Mesothelial cell of epicardium (in vitro differentiated cells): ENCODE measurements around the gene AREL1. TPM values are rescaled to one million over a fixed set of nuclear protein-coding genes. Genes with fewer than 3 reads are reported as not detected.

Experiments used
- DNase-seq, 2 experiments: peaks; one replicate each; pipeline ENCODE4 v3.0.0; 2021; ENCODE audit warnings: low spot score in 2 of 2; ENCODE audit not compliant: unreplicated experiment in 2 of 2
- H3K27ac Mint-ChIP-seq: 2 replicates; pipeline ENCODE4 v1.8.0; 2021; ENCODE audit warnings: mixed read lengths
- H3K27me3 Mint-ChIP-seq: 2 replicates; pipeline ENCODE4 v1.8.0; 2021; ENCODE audit warnings: low read depth, mixed read lengths
- H3K36me3 Mint-ChIP-seq: 2 replicates; pipeline ENCODE4 v1.8.0; 2021; ENCODE audit warnings: mixed read lengths
- H3K4me1 Mint-ChIP-seq: 2 replicates; pipeline ENCODE4 v1.8.0; 2021; ENCODE audit warnings: mixed read lengths
- H3K4me3 Mint-ChIP-seq: 2 replicates; pipeline ENCODE4 v1.8.0; 2021; ENCODE audit warnings: mild to moderate bottlenecking, moderate library complexity, mixed read lengths
- H3K9me3 Mint-ChIP-seq: 2 replicates; pipeline ENCODE4 v1.8.0; 2021; ENCODE audit warnings: mixed read lengths
- CTCF ChIP-seq: fragments of 200-600 bp; sonication (generic); IDR thresholded peaks from one replicate; pipeline ENCODE4 v1.5.0; 2021; ENCODE audit warnings: antibody characterized with exemption; ENCODE audit not compliant: unreplicated experiment
- total RNA-seq: library from RNA; stranded (reverse); gene quantifications from 3 replicates; pipeline ENCODE4 v1.2.1, GENCODE V29; 2021

The AREL1 gene
- total RNA-seq, 1 donor from 2014 or later: 55.5 TPM

- TF ChIP-seq CTCF: no peak
- Mint-ChIP-seq H3K27ac (peak overlapping the region; percentile 2), H3K27me3 (peaks cover 18% of the 10 kb centered on the region), H3K4me1 (peaks cover 11% of the 10 kb centered on the region), H3K4me3 (no peak overlapping the region), H3K36me3 (no peaks in the 10 kb centered on the region), H3K9me3 (no peaks in the 10 kb centered on the region)
- DNase-seq: no peak
These were observed 93.2 kb downstream of the AREL1 start for GRCh38 chr14:74619672-74620131.

GRCh38 chr14:74618078-74618952 is 94.6 kb downstream of the AREL1 start:
- peaks cover 29% of the 10 kb centered on the region for H3K27me3 Mint-ChIP-seq
- DNase-seq: no peak
- H3K4me3 Mint-ChIP-seq: no peak overlapping the region
- peaks cover 11% of the 10 kb centered on the region for H3K4me1 Mint-ChIP-seq
- no peak overlapping the region for H3K27ac Mint-ChIP-seq
- no peaks in the 10 kb centered on the region for H3K9me3 Mint-ChIP-seq
- H3K36me3 Mint-ChIP-seq: no peaks in the 10 kb centered on the region
- no peak for TF ChIP-seq CTCF

DNA sequence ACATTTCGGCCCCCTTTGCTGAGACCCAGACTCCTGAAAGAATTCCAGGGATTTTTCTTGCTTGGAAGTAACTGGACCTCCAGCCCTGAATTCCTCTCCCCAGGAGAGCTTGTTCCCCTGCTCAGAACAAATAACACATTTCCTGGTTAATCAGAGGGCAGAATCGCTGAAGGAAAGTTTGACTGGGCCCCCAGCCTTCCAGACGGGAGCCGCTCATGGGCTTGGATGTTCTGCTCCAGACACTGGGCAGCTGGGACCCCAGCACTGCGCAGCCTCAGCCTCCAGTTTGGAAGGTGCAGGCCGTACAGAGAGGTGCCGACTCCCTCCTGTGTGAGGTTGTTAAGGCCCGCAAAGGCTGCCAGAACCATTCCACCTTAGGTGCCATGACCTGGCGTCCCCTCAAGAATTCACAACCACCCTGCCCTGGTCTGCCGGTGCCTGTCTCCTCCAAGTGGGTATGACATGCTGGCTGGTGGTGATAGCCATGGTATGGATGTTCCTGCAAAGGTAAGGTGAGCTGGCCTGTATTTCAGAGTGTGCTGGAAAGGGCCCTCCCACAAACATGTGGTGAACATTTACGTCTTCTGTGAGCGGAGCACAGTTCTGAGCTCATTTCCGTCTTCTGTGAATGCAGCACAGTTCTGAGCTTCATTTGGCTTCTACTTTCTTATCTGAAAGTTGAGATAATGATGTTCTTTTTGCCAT is 95.7 kb downstream of the AREL1 start:
- H3K4me3 Mint-ChIP-seq: no peak overlapping the region
- H3K27me3 Mint-ChIP-seq: peaks cover 32% of the 10 kb centered on the region
- H3K27ac Mint-ChIP-seq: no peak overlapping the region
- no peak for DNase-seq
- no peak for TF ChIP-seq CTCF
- H3K9me3 Mint-ChIP-seq: no peaks in the 10 kb centered on the region
- no peaks in the 10 kb centered on the region for H3K36me3 Mint-ChIP-seq
- H3K4me1 Mint-ChIP-seq: peaks cover 11% of the 10 kb centered on the region

GRCh38 chr14:74616507-74616906 is 96.4 kb downstream of the AREL1 start:
- H3K9me3 Mint-ChIP-seq: no peaks in the 10 kb centered on the region
- peaks cover 11% of the 10 kb centered on the region for H3K4me1 Mint-ChIP-seq
- DNase-seq: no peak
- H3K4me3 Mint-ChIP-seq: no peak overlapping the region
- H3K36me3 Mint-ChIP-seq: no peaks in the 10 kb centered on the region
- no peak for TF ChIP-seq CTCF
- peaks cover 37% of the 10 kb centered on the region for H3K27me3 Mint-ChIP-seq
- H3K27ac Mint-ChIP-seq: no peak overlapping the region

- Mint-ChIP-seq H3K4me3 (no peak overlapping the region), H3K27ac (no peak overlapping the region), H3K27me3 (peaks cover 43% of the 10 kb centered on the region), H3K9me3 (no peaks in the 10 kb centered on the region), H3K4me1 (peaks cover 9% of the 10 kb centered on the region), H3K36me3 (no peaks in the 10 kb centered on the region)
- TF ChIP-seq CTCF: no peak
- DNase-seq: no peak
These were observed 97.1 kb downstream of the AREL1 start for GRCh38 chr14:74615735-74616134.
